ENCODE data around the gene RASA3.

RASA3 gene

DNA sequence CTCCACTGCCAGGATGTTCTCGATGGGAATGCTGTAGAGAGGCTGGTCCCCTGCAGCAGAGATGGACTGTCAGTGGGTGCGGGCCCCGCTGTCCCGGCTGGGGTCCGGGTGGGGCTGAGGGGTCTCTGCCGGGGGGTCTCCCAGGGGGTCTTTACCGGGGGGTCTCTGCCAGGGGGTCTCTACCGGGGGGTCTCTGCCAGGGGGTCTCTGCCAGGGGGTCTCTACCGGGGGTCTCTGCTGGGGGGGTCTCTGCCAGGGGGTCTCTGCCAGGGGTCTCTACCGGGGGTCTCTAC is 132.9 kb downstream of the RASA3 start:
- Histone ChIP-seq H4K20me1 (peaks cover 24% of the 10 kb centered on the region; the same call in 1 of the 2 replicates), H3K4me2 (no peak overlapping the region), H3K36me3 (peaks cover 80% of the 10 kb centered on the region), H3K4me1 (no peaks in the 10 kb centered on the region), H3K9me3 (no peaks in the 10 kb centered on the region), H3K4me3 (no peak overlapping the region), H3K27ac (no peak overlapping the region), H3K27me3 (no peaks in the 10 kb centered on the region), H3K9ac (no peak overlapping the region)
- no peak for TF ChIP-seq Cebpa-rat (IDR thresholded peaks at IDR 0.05)

DNA sequence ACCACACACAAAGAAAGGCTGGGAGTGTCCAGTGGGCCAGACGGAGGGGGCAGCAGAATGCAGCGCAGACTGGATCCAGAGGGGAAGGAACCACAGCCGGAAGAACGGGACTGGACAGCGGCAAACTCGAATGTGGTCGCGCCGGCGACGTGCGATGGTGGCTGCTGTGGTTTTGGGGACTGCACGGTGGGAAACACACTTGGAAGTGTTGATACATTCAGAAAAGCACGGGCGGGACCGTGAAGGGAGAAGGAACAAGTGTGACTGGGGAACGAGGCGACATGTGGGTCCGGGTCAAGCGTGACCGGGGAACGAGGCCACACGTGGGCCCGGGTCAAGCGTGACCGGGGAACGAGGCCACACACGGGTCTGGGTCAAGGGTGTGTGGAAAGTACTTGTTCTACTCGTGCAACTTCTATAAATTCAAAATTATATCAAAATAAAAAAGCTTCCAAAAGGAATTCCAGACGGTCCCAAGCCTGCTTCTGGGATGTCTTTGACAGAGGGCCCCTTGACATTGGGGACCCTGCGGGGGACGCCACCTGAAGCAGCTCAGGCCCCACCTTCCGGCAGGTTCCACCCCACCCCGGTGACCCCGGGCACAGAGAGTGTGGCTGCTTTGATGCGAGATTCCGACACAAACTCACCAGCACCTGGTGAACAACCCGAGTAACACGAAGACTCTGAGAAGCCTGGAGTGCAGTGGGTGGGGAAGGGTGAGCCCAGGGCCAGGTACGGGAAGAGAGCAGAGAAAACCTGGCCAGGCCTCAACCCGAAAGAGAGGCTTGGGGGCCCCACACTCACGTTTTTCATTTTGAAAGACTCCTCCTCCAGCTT is 133.4 kb downstream of the RASA3 start:
- Histone ChIP-seq H3K4me2 (no peak overlapping the region), H4K20me1 (peaks cover 24% of the 10 kb centered on the region; the same call in 1 of the 2 replicates), H3K4me3 (no peak overlapping the region), H3K36me3 (peaks cover 81% of the 10 kb centered on the region), H3K27me3 (no peaks in the 10 kb centered on the region), H3K27ac (no peak overlapping the region), H3K4me1 (no peaks in the 10 kb centered on the region), H3K9ac (no peak overlapping the region), H3K9me3 (no peaks in the 10 kb centered on the region)
- TF ChIP-seq Cebpa-rat (IDR thresholded peaks at IDR 0.05): no peak

DNA sequence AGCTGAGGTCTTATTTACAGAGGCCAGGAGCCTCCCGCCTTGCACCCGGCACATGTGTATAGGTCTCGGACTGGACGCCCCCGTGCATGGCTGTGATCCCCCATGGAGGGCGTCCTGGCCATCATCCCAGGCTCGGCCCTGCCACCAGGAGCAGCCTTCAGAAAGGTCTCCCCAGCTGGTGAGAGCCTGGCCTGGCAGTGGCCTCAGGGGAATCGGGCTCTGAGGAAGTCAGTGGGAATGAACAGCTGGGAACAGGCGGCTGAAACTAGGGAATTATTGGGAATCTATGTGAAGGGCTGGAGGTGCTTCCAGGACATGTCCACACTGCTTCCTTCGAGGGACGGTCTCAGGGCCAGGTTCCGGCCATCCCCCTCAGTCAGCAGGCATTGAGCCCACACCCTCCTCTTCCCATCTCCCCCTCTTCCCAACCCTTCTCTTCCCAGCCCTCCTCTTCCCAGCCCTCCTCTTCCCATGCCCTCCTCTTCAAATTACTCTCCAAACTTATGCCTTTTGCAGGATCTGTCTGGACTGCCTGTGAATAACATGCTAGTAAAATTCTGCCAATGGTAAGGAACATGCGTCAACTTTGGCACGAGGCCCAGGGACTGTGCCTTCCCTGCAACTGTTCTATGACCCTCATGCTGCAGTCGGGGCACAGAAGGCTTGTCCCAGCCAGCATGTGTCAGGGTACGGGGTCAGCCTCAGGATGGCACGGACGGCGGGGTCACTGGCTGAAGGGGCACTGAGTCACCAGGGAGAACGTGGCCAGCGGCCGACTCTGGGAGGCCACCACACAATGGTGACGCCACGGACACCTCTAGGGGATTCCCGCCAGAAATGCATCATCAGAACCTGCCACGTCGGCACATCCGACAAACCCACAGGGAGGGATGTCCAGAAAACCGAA is 134.3 kb downstream of the RASA3 start:
- Histone ChIP-seq H3K9ac (no peak overlapping the region), H3K36me3 (peaks cover 84% of the 10 kb centered on the region), H3K9me3 (no peaks in the 10 kb centered on the region), H4K20me1 (peaks cover 24% of the 10 kb centered on the region; the same call in 1 of the 2 replicates), H3K4me3 (no peak overlapping the region), H3K27ac (no peak overlapping the region), H3K4me1 (no peaks in the 10 kb centered on the region), H3K4me2 (no peak overlapping the region), H3K27me3 (no peaks in the 10 kb centered on the region)
- no peak for TF ChIP-seq Cebpa-rat (IDR thresholded peaks at IDR 0.05)

DNA sequence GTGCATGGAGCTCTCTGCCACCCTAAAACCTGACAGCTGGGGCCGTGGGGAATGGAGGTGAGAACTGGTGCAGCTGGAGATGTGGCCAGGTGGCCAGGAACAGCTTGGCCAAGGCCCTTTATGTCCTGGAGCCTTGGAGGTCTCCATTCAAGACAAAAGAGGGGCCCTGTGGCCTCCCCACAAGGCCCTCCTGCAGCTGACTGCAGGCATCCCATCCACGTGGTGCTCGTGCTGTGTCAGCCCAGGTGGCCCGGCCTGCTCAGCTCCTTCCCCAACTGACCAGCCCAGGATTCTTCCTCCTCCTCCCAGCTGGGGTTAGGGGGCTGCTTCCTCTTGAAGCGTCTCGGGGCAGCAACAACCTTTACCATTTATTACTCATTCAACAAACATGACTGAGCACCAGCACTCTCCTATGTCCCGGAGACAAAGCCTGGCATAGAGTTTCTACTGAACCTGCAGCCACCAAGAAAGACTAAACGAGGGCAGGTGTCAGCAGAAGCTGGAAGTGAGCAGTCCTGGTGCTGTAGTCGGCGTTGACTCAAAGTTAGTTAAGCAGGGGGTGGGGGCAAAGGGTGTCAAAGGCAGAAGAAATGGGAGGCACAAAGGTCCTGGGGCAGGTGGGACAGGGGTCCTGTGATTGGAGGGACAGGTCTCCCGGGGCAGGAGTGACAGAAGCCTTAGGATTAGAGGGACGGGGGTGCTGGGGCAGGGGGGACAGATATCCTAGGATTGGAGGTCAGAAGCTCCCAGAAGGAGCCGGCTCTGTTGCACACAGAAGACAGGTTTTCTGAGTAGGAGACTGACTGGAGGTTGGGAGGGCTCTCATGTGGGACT is 135.3 kb downstream of the RASA3 start:
- H3K9me3 ChIP-seq: no peaks in the 10 kb centered on the region

DNA sequence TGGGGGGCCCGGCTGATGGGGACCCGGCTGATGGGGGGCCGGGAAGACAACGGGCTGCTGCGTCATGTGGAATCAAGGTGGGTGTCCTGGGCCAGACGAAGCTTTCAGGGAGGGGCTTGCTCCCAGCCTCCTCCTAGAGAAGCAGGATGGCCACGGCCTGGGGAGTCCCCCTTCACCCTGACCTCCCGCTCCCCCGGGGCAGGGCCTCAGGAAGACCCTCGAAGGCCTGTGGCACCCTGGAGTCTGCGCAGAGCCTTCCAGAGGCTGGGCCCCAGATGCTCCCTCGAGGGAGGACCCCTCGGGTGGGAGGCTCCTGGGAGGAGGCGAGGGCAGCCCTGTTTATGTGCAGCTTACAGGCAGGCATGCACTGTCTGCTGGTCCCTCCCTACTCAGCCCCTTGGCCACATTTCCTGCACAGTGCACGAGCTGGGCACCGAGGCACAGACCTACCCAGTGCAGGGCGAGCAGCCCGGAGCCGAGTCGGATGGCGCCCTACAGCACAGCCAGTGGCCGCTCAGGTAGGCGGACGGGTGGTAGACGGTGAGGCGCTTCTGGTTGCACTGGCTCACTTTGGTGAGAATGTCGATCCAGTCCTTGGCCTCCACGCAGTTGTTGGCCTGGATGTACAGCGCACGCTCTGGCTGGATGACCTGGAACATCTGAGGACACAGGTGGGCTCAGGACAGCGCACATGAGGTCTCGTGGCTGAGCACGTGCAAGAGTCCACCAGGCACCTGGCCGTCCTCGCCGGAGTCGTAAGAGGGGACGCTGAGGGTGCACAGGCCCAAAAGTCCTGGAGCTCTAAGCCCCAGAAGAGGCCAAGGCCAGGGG is 136.1 kb downstream of the RASA3 start:
- no peaks in the 10 kb centered on the region for H3K27me3 ChIP-seq
- no peaks in the 10 kb centered on the region for H3K4me1 ChIP-seq
- no peak overlapping the region for H3K4me3 ChIP-seq
- no peak for TF ChIP-seq Cebpa-rat (IDR thresholded peaks at IDR 0.05)
- no peak overlapping the region for H3K4me2 ChIP-seq
- H3K9me3 ChIP-seq: no peaks in the 10 kb centered on the region
- peaks cover 15% of the 10 kb centered on the region; the same call in 1 of the 2 replicates for H4K20me1 ChIP-seq
- no peak overlapping the region for H3K9ac ChIP-seq
- no peak overlapping the region for H3K27ac ChIP-seq
- H3K36me3 ChIP-seq: peaks cover 85% of the 10 kb centered on the region

More for the DNA sequence above, 135.3 kb downstream of the RASA3 start:
- no peaks in the 10 kb centered on the region for H3K27me3 ChIP-seq
- peaks cover 85% of the 10 kb centered on the region for H3K36me3 ChIP-seq
- H3K4me2 ChIP-seq: no peak overlapping the region
- H3K4me3 ChIP-seq: no peak overlapping the region
- H3K27ac ChIP-seq: no peak overlapping the region
- peaks cover 24% of the 10 kb centered on the region; the same call in 1 of the 2 replicates for H4K20me1 ChIP-seq
- H3K4me1 ChIP-seq: no peaks in the 10 kb centered on the region
- no peak for TF ChIP-seq Cebpa-rat (IDR thresholded peaks at IDR 0.05)
- no peak overlapping the region for H3K9ac ChIP-seq

DNA sequence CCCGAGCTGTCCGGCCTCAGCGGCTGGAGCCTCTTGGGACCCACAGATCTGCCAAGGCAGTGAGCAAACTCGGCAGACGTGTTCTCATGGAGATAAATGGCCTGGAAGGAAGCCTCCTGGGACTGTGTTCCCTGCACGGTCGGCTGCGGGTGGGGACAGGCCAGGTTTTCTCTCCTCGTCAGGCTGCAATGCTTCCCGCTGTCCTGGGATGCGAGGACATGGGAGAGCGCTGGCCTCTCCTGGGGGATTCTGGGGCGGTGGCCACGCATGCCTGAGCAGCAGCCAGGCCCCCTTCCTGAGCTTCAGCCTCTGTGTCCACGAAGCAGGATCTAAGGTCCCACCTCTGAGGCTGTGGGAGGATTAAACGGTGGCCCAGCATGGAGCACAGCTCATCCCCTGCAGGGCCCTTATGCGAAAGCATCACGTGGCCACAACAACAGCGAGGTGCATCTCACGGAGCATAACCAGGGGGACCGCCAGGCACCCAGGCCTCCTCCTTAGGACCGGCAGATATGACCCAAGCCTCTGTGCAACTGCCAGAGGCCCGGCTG is 137.3 kb downstream of the RASA3 start:
- Histone ChIP-seq H3K9me3 (0 out of 2 replicates have a peak, but pooled peaks cover 6% of the 10 kb centered on the region), H3K4me3 (no peak overlapping the region), H3K4me2 (no peak overlapping the region), H3K27ac (no peak overlapping the region), H3K27me3 (no peaks in the 10 kb centered on the region), H3K36me3 (peaks cover 85% of the 10 kb centered on the region), H3K9ac (no peak overlapping the region), H4K20me1 (0 out of 2 replicates have a peak, but pooled peaks cover 13% of the 10 kb centered on the region), H3K4me1 (peaks cover 6% of the 10 kb centered on the region)
- TF ChIP-seq Cebpa-rat (IDR thresholded peaks at IDR 0.05): no peak

DNA sequence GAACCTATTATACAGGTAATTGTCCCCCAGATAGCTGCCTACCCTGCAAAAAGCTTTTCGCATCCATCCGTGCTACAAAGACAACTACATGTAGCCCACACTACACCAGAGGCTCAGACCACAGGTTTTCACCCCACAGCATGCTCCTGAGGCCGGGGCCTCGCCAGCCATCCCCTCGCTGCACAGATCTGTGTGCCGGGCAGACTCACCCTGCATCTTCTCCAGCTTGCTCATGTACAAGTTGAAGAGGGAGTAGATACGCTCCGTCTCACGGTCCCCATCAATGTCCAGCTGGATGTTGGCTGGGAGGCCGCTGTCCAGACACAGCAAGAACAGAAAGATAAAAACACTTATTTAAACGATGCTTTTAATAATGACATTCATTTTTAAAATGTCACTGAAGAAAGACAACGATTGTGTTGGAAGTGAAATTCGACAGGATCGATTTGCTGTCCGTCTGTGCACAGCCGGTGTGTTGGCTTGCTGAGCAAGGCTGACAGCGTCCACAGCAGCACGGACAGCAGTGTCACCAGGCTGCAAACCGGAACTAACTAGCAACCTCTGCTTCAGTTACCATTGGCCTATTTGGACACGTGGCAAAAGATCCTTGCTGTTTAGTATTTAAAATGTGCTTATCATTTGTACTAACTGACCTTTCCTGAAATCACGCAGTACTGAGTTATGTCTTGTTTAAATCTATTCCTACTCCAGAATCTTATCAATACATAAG is 140.0 kb downstream of the RASA3 start:
- Histone ChIP-seq H3K27me3 (no peaks in the 10 kb centered on the region), H3K36me3 (peaks cover 79% of the 10 kb centered on the region), H4K20me1 (0 out of 2 replicates have a peak, but pooled peaks cover 7% of the 10 kb centered on the region), H3K9me3 (0 out of 2 replicates have a peak, but pooled peaks cover 13% of the 10 kb centered on the region), H3K4me1 (peaks cover 12% of the 10 kb centered on the region), H3K27ac (no peak overlapping the region), H3K4me2 (no peak overlapping the region), H3K4me3 (no peak overlapping the region), H3K9ac (no peak overlapping the region)
- no peak for TF ChIP-seq Cebpa-rat (IDR thresholded peaks at IDR 0.05)

DNA sequence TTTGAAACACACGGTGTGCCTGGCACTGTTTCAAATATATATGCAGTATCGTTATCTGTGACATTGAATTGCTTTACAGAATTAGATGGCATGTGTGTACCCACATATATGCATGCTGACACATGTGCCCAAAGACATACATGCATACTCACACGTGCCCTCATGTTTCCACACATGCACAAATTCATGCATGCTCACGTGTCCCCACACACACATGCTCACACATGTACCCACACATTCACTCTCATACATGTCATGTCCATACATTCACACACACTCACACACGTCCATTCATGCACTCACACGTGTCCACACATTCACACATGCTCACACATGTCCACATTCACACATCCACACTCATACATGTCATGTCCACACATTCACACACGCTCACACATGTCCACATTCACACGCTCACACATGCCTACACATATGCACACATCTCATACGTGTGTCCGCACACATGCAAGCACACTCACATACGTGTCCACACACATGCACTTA is 140.7 kb downstream of the RASA3 start:
- H3K4me1 ChIP-seq: peaks cover 12% of the 10 kb centered on the region
- TF ChIP-seq Cebpa-rat (IDR thresholded peaks at IDR 0.05): no peak
- 0 out of 2 replicates have a peak, but pooled peaks cover 3% of the 10 kb centered on the region for H4K20me1 ChIP-seq
- H3K27ac ChIP-seq: no peak overlapping the region
- no peak overlapping the region; the same call in 1 of the 2 replicates for H3K4me2 ChIP-seq
- no peak overlapping the region for H3K4me3 ChIP-seq
- H3K9ac ChIP-seq: no peak overlapping the region
- H3K27me3 ChIP-seq: no peaks in the 10 kb centered on the region
- H3K9me3 ChIP-seq: 0 out of 2 replicates have a peak, but pooled peaks cover 13% of the 10 kb centered on the region
- H3K36me3 ChIP-seq: peaks cover 72% of the 10 kb centered on the region
